NCI-H1048 (cell line): ENCODE measurements around the gene LMNB1.
"Not testable (repeated sequence)": the region's sequence is repeated elsewhere in the genome, so short reads cannot be mapped to it uniquely, and the experiment has no call there.

Experiments used
- DNase-seq: peaks from one replicate; lab custom pipeline; 2025; lab: John Stamatoyannopoulos, UW

LMNB1 gene

GRCh38 chr5:126778675-126779403 lies 1.9 kb downstream of the LMNB1 start:
- DNase-seq, result no peak

- DNase-seq, result peak; percentile 6
These were observed 3.4 kb downstream of the LMNB1 start for GRCh38 chr5:126780165-126780827.

- DNase-seq, result not testable (repeated sequence)
These were observed 11.5 kb downstream of the LMNB1 start for GRCh38 chr5:126788409-126788808.

GRCh38 chr5:126793097-126793496 lies 16.2 kb downstream of the LMNB1 start:
- no peak for DNase-seq

- DNase-seq, result not testable (repeated sequence)
These were observed 16.7 kb downstream of the LMNB1 start for GRCh38 chr5:126793648-126794047.

- no peak for DNase-seq
These were observed 17.4 kb downstream of the LMNB1 start for GRCh38 chr5:126794157-126794828.

GRCh38 chr5:126799780-126800179 lies 22.8 kb downstream of the LMNB1 start:
- no peak for DNase-seq

- DNase-seq, result no peak
These were observed 24.4 kb downstream of the LMNB1 start for GRCh38 chr5:126801174-126801991.

- no peak for DNase-seq
These were observed 25.0 kb downstream of the LMNB1 start for GRCh38 chr5:126801992-126802294.

- DNase-seq, result no peak
These were observed 28.1 kb downstream of the LMNB1 start for GRCh38 chr5:126805063-126805462.

GRCh38 chr5:126808521-126808988 lies 31.6 kb downstream of the LMNB1 start:
- no peak for DNase-seq

- no peak for DNase-seq
These were observed 33.0 kb downstream of the LMNB1 start for GRCh38 chr5:126809916-126810315.

- no peak for DNase-seq
These were observed 33.9 kb downstream of the LMNB1 start for GRCh38 chr5:126810596-126811380.

- DNase-seq, result no peak
These were observed 34.7 kb downstream of the LMNB1 start for GRCh38 chr5:126811515-126812198.

- peak; percentile 11 for DNase-seq
These were observed 35.2 kb downstream of the LMNB1 start for GRCh38 chr5:126812199-126812570.

GRCh38 chr5:126813799-126814198 lies 36.9 kb downstream of the LMNB1 start:
- not testable (repeated sequence) for DNase-seq

GRCh38 chr5:126814721-126815404 lies 37.9 kb downstream of the LMNB1 start:
- no peak for DNase-seq

GRCh38 chr5:126816649-126817048 lies 39.7 kb downstream of the LMNB1 start:
- no peak for DNase-seq

GRCh38 chr5:126818736-126819135 lies 41.8 kb downstream of the LMNB1 start:
- DNase-seq, result no peak

GRCh38 chr5:126819253-126819652 lies 42.3 kb downstream of the LMNB1 start:
- no peak for DNase-seq
